Neural cell (in vitro differentiated cells): ENCODE data around the gene PDE2A.

ENCODE experiments used
- EP300 ChIP-seq: fragments of 450-650 bp; conservative IDR thresholded peaks from 2 replicates; pipeline ENCODE4 v1.6.1; 2014; ENCODE audit warnings: antibody characterized with exemption, mild to moderate bottlenecking, moderate library complexity; ENCODE audit not compliant: poor library complexity, severe bottlenecking
- EZH2 ChIP-seq: fragments of 200-600, 300-800 bp; shearing (Covaris generic), sonication (generic); IDR thresholded peaks from 2 replicates; pipeline ENCODE4 v1.6.1; 2014; ENCODE audit warnings: antibody characterized with exemption, low read length, borderline replicate concordance, mild to moderate bottlenecking; ENCODE audit not compliant: insufficient read depth, poor library complexity, severe bottlenecking
- RAD21 ChIP-seq: fragments of 450-650 bp; conservative IDR thresholded peaks from 2 replicates; pipeline ENCODE4 v1.6.1; 2014; ENCODE audit warnings: antibody characterized with exemption, mild to moderate bottlenecking, moderate library complexity
- TF ChIP-seq, protein P1 (sequence below): fragments of 450-650 bp; IDR thresholded peaks from 2 replicates; pipeline ENCODE4 v1.5.1; 2014; ENCODE audit warnings: antibody characterized with exemption, mild to moderate bottlenecking, moderate library complexity; ENCODE audit not compliant: poor library complexity, severe bottlenecking

DNA sequence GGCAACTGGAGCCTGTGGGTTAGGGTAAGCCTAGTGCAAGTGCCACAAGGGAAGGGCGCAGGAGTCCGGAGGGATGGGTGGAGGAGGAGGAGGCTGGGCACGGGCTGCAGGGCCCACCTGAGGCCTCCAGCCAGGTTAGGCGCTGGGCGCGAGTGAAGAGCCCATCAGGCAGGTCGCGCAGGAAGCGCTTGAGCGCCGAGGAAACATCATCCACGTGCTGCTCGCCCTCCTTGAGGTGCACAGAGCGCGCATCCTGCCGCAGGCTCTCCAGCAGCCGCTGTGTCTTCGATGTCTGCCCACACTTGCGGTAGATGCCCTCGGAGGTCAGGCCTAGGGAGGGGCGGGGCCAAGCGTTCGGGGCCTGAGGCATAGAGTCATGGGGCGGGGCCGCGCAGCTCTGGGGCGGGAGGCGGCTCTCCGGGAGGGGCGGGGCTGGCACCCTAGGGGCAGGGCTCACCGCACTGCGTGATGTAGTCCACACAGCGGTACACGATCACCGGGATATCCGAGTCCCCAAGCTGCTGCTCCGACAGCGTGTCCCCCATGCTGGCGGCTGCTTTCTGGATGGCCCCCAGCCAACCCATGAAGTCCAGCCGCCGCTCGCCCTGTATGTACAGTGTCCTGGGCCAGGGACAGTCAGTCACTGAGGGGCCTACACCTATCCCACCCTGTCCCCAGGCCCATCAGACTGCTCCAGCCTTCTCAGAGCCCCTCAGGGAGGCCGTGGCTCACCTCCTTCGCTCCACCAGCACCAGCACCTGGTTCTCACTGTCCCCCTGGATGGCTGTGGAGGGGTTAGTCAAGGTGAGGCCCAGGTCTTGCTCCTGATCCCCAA is 22.9 kb upstream of the PDE2A start:
- TF ChIP-seq, protein P1, sequence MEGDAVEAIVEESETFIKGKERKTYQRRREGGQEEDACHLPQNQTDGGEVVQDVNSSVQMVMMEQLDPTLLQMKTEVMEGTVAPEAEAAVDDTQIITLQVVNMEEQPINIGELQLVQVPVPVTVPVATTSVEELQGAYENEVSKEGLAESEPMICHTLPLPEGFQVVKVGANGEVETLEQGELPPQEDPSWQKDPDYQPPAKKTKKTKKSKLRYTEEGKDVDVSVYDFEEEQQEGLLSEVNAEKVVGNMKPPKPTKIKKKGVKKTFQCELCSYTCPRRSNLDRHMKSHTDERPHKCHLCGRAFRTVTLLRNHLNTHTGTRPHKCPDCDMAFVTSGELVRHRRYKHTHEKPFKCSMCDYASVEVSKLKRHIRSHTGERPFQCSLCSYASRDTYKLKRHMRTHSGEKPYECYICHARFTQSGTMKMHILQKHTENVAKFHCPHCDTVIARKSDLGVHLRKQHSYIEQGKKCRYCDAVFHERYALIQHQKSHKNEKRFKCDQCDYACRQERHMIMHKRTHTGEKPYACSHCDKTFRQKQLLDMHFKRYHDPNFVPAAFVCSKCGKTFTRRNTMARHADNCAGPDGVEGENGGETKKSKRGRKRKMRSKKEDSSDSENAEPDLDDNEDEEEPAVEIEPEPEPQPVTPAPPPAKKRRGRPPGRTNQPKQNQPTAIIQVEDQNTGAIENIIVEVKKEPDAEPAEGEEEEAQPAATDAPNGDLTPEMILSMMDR: no peak
- TF ChIP-seq EZH2 (no peak), RAD21 (no peak), EP300 (no peak)
